OCI-LY7 (cell line): ENCODE measurements around the gene CYP24A1.

Experiments used
- CTCF ChIP-seq: fragments of 200-600 bp; sonication (generic); conservative IDR thresholded peaks from 2 replicates; pipeline ENCODE4 v1.5.1; 2014; ENCODE audit warnings: mild to moderate bottlenecking, antibody characterized with exemption, low read length, moderate library complexity, mixed read lengths
- EZH2phosphoT487 ChIP-seq: fragments of 200-600 bp; sonication (generic); IDR thresholded peaks from 2 replicates; pipeline ENCODE4 v1.6.1; 2018; ENCODE audit warnings: low read depth, borderline replicate concordance, mild to moderate bottlenecking, mixed run types, antibody characterized with exemption, low read length, moderate library complexity, mixed read lengths

- TF ChIP-seq CTCF: no peak
- TF ChIP-seq EZH2phosphoT487: no peak
Measured at GRCh38 chr20:54178256-54178655, 4.5 kb upstream of the CYP24A1 start.
